GM12892 (cell line): ENCODE results near the gene CPXM2.

ENCODE experiments used
- POLR2A ChIP-seq: IDR thresholded peaks from 2 replicates; pipeline ENCODE4 v1.6.1; 2011; ENCODE audit warnings: low read depth, low read length, control low read depth
- TAF1 ChIP-seq: IDR thresholded peaks from 2 replicates; pipeline ENCODE4 v1.6.1; 2011; ENCODE audit warnings: low read depth, mild to moderate bottlenecking, control low read depth, low read length, borderline replicate concordance

GRCh38 chr10:123854003-123854402 is 37.6 kb downstream of the CPXM2 start:
- TF ChIP-seq TAF1: no peak
- TF ChIP-seq POLR2A: no peak
